K562 (cell line): ENCODE results near the gene CRYBB1. TPM values are rescaled to one million over a fixed set of nuclear protein-coding genes. Genes with fewer than 3 reads are reported as not detected.

Experiments
- ARID3B ChIP-seq: fragments of 250-450 bp; sonication (Bioruptor Pico); IDR thresholded peaks from 2 replicates; pipeline ENCODE4 v1.4.0; 2020; ENCODE audit warnings: borderline replicate concordance
- BRD9 ChIP-seq: fragments of 450-650 bp; IDR thresholded peaks from 2 replicates; pipeline ENCODE4 v1.6.1; 2018; ENCODE audit warnings: low read depth; ENCODE audit not compliant: partially characterized antibody
- ETS2 ChIP-seq: IDR thresholded peaks from 2 replicates; pipeline ENCODE4 v1.6.1; 2016; ENCODE audit warnings: borderline replicate concordance, missing genetic modification characterization, mild to moderate bottlenecking, moderate library complexity, missing compliant biosample characterization; ENCODE audit not compliant: poor library complexity, severe bottlenecking
- ETV6 ChIP-seq, 3 experiments: fragments of 150-350 bp in 1 of 3; sonication (generic) in 1 of 3; formaldehyde crosslinking in 1 of 3; IDR thresholded peaks; 2 replicates each; pipeline versions ENCODE4 v1.6.1 to v1.8.0; 2014 to 2022; ENCODE audit warnings: borderline replicate concordance in 2 of 3, low read depth in 2 of 3, antibody characterized with exemption in 1 of 3, low read length in 1 of 3, mild to moderate bottlenecking in 1 of 3, missing genetic modification reagents in 1 of 3
- HNRNPK ChIP-seq: fragments of 200-400 bp; formaldehyde crosslinking; IDR thresholded peaks from one replicate; pipeline ENCODE4 v1.6.1; 2018; ENCODE audit warnings: mild to moderate bottlenecking, low read depth, low read length; ENCODE audit not compliant: poor library complexity, severe bottlenecking
- ILF3 ChIP-seq: fragments of 450-650 bp; IDR thresholded peaks from 2 replicates; pipeline ENCODE4 v1.6.1; 2018; ENCODE audit warnings: antibody characterized with exemption, mild to moderate bottlenecking, moderate library complexity, borderline replicate concordance
- JUN ChIP-seq, 2 experiments: sonication (generic) in 1 of 2; formaldehyde crosslinking in 1 of 2; IDR thresholded peaks; 2 replicates each; pipeline versions ENCODE4 v1.6.1 to v1.8.0; 2012 to 2022; ENCODE audit warnings: borderline replicate concordance in 2 of 2, mild to moderate bottlenecking in 2 of 2, improper control_type of control experiment in 1 of 2, low read depth in 1 of 2, low read length in 1 of 2, missing genetic modification reagents in 1 of 2
- LEF1 ChIP-seq: fragments of 450-650 bp; IDR thresholded peaks from 2 replicates; pipeline ENCODE4 v1.6.1; 2016; ENCODE audit warnings: mild to moderate bottlenecking
- MCM7 ChIP-seq, 2 experiments: fragments of 450-650 bp; IDR thresholded peaks; 2 replicates each; pipeline ENCODE4 v1.6.1; 2016 to 2018
- RBFOX2 ChIP-seq: fragments of 200-400 bp; formaldehyde crosslinking; IDR thresholded peaks from 2 replicates; pipeline ENCODE4 v1.6.1; 2017; ENCODE audit warnings: low read depth, mild to moderate bottlenecking, low read length, moderate library complexity
- ZNF174 ChIP-seq: fragments of 250-450 bp; sonication (Bioruptor Pico); IDR thresholded peaks from 2 replicates; pipeline ENCODE4 v1.4.0; 2020; ENCODE audit warnings: mild to moderate bottlenecking
- ZNF3 ChIP-seq: fragments of 250-450 bp; sonication (Bioruptor Pico); IDR thresholded peaks from 2 replicates; pipeline ENCODE4 v1.5.0; 2021; ENCODE audit warnings: mild to moderate bottlenecking, moderate library complexity
- ZNF655 ChIP-seq: fragments of 250-450 bp; sonication (Bioruptor Pico); IDR thresholded peaks from 2 replicates; pipeline ENCODE4 v1.5.0; 2021
- ZZZ3 ChIP-seq: fragments of 450-650 bp; IDR thresholded peaks from 2 replicates; pipeline ENCODE4 v1.6.1; 2016; ENCODE audit warnings: antibody characterized with exemption, mild to moderate bottlenecking, moderate library complexity
- polyA plus RNA-seq, 8 experiments: library from polyadenylated mRNA; depleted of rRNA in 4 of 8; stranded (reverse) in 5 of 8; unstranded in 3 of 8; fragments of >200 nt; fragmentation: Nextera tagmentation in 2 of 8; fragmentation: Illumina TruSeq in 1 of 8; extraction: Ambion mirVana in 2 of 8; extraction: Trizol in 1 of 8; gene quantifications; 2 replicates each; pipeline versions ENCODE4 v1.2.1 to v1.2.3, GENCODE V29; 2011 to 2014; ENCODE audit warnings: inconsistent platforms in 1 of 8, missing spikeins in 1 of 8
- total RNA-seq, 7 experiments: library from RNA; depleted of rRNA in 6 of 7; stranded (reverse); fragments of >200 nt in 6 of 7; fragmentation: Illumina TruSeq in 2 of 7; extraction: Trizol in 2 of 7; gene quantifications; 2 replicates each; pipeline versions ENCODE4 v1.2.1 to v1.2.3, GENCODE V29; 2011 to 2021; ENCODE audit warnings: low replicate concordance in 1 of 7
- TF ChIP-seq, protein P1 (sequence below): fragments of 250-450 bp; sonication (Bioruptor Pico); IDR thresholded peaks from 2 replicates; pipeline ENCODE4 v1.4.0; 2020; ENCODE audit warnings: mild to moderate bottlenecking, moderate library complexity, borderline replicate concordance
- TF ChIP-seq, protein P2 (sequence below): sonication (generic); formaldehyde crosslinking; IDR thresholded peaks from 2 replicates; pipeline ENCODE4 v1.8.0; 2022; ENCODE audit warnings: mild to moderate bottlenecking, missing genetic modification reagents
- TF ChIP-seq, protein P3 (sequence below), 3 experiments: fragments of 200-800 bp in 1 of 3; sonication (Bioruptor generic) in 1 of 3; sonication (generic) in 1 of 3; formaldehyde crosslinking in 1 of 3; IDR thresholded peaks; 2 replicates each; pipeline versions ENCODE4 v1.6.1 to v1.8.0; 2016 to 2022; ENCODE audit warnings: mild to moderate bottlenecking in 2 of 3, missing compliant biosample characterization in 2 of 3, missing genetic modification characterization in 2 of 3, missing genetic modification reagents in 1 of 3

Gene CRYBB1
- total and polyA plus RNA-seq, 9 of the 15 experiments (the other 6 are each of a cell fraction or from before 2014, with no cell fraction given) = 0.16 to 0.45 (median 0.33) TPM; not detected in 2

DNA sequence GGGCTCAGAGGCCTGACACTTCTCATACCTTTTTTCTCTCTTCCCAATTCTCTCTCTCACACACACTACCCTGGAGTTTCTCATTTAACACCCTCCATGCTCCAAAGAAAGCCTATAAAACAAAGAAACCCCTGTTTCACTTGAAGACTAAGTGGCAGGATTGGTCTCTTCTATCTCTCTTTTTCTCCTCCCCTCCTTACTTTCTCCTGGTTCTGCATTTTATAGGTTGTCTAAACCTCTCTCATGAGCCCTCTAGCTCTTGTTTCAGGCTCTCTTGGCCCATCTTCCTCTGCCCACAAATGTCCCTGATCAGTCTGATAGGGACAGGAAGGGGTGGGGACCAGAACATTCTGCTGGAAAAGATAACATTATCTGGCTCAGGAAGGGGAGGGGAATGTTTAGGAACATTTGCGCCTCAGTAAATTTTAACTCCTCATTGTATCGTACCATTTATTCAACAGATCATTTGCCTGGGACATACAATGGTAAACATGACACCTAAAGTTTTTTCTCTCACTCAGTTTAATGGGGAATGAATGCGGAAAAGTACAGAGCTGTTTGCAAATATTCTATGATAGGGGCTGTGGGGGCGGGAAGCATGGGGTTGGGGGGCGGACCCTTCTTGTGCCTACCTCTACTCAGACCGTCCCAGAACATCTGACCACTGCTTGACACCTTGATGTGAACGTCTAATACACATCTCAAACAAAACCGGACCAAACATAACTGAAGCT, 14.8 kb upstream of the CRYBB1 start (continued):
- TF ChIP-seq, protein P1, sequence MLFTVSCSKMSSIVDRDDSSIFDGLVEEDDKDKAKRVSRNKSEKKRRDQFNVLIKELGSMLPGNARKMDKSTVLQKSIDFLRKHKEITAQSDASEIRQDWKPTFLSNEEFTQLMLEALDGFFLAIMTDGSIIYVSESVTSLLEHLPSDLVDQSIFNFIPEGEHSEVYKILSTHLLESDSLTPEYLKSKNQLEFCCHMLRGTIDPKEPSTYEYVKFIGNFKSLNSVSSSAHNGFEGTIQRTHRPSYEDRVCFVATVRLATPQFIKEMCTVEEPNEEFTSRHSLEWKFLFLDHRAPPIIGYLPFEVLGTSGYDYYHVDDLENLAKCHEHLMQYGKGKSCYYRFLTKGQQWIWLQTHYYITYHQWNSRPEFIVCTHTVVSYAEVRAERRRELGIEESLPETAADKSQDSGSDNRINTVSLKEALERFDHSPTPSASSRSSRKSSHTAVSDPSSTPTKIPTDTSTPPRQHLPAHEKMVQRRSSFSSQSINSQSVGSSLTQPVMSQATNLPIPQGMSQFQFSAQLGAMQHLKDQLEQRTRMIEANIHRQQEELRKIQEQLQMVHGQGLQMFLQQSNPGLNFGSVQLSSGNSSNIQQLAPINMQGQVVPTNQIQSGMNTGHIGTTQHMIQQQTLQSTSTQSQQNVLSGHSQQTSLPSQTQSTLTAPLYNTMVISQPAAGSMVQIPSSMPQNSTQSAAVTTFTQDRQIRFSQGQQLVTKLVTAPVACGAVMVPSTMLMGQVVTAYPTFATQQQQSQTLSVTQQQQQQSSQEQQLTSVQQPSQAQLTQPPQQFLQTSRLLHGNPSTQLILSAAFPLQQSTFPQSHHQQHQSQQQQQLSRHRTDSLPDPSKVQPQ (CRISPR knock-in tag) = no peak
- TF ChIP-seq ETV6 (IDR thresholded peaks at IDR 0.05; ENCODE audit: borderline replicate concordance in 1 of 2, low read depth in 2 of 2, low read length in 1 of 2) = no peak
- no peak for TF ChIP-seq ETV6 (CRISPR knock-in tag; IDR thresholded peaks at IDR 0.05; ENCODE audit: borderline replicate concordance)
- TF ChIP-seq, protein P2, sequence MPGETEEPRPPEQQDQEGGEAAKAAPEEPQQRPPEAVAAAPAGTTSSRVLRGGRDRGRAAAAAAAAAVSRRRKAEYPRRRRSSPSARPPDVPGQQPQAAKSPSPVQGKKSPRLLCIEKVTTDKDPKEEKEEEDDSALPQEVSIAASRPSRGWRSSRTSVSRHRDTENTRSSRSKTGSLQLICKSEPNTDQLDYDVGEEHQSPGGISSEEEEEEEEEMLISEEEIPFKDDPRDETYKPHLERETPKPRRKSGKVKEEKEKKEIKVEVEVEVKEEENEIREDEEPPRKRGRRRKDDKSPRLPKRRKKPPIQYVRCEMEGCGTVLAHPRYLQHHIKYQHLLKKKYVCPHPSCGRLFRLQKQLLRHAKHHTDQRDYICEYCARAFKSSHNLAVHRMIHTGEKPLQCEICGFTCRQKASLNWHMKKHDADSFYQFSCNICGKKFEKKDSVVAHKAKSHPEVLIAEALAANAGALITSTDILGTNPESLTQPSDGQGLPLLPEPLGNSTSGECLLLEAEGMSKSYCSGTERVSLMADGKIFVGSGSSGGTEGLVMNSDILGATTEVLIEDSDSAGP (CRISPR knock-in tag) = no peak
- no peak for TF ChIP-seq ZZZ3
- TF ChIP-seq ZNF174 (CRISPR knock-in tag) = no peak
- no peak for TF ChIP-seq ARID3B (CRISPR knock-in tag)
- peak; percentile 97 for TF ChIP-seq LEF1
- TF ChIP-seq MCM7 (IDR thresholded peaks at IDR 0.05) = no peak
- TF ChIP-seq JUN (IDR thresholded peaks at IDR 0.05; ENCODE audit: borderline replicate concordance, low read depth, low read length) = peak; percentile 54; the same call in 1 of the 2 replicates
- no peak for TF ChIP-seq JUN (CRISPR knock-in tag; IDR thresholded peaks at IDR 0.05; ENCODE audit: borderline replicate concordance)
- no peak for TF ChIP-seq ILF3
- TF ChIP-seq ZNF3 = no peak
- TF ChIP-seq ZNF655 (CRISPR knock-in tag) = no peak
- TF ChIP-seq BRD9 = peak; percentile 85
- TF ChIP-seq HNRNPK = no peak
- TF ChIP-seq ETS2 (tag) = no peak
- TF ChIP-seq, protein P3, sequence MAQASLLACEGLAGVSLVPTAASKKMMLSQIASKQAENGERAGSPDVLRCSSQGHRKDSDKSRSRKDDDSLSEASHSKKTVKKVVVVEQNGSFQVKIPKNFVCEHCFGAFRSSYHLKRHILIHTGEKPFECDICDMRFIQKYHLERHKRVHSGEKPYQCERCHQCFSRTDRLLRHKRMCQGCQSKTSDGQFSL (CRISPR knock-in tag; IDR thresholded peaks at IDR 0.05) = no peak
- TF ChIP-seq, protein P3 (tag; IDR thresholded peaks at IDR 0.05) = no peak
- peak; percentile 31; the same call in 1 of the 2 replicates for TF ChIP-seq RBFOX2
